NCI-H1436 treated with DMSO at 0.1 percent for 48 hours (cell line): ENCODE measurements around the gene EMC10.

Source experiments
- DNase-seq: peaks from one replicate; lab custom pipeline; 2025; lab: John Stamatoyannopoulos, UW

Gene EMC10

DNA sequence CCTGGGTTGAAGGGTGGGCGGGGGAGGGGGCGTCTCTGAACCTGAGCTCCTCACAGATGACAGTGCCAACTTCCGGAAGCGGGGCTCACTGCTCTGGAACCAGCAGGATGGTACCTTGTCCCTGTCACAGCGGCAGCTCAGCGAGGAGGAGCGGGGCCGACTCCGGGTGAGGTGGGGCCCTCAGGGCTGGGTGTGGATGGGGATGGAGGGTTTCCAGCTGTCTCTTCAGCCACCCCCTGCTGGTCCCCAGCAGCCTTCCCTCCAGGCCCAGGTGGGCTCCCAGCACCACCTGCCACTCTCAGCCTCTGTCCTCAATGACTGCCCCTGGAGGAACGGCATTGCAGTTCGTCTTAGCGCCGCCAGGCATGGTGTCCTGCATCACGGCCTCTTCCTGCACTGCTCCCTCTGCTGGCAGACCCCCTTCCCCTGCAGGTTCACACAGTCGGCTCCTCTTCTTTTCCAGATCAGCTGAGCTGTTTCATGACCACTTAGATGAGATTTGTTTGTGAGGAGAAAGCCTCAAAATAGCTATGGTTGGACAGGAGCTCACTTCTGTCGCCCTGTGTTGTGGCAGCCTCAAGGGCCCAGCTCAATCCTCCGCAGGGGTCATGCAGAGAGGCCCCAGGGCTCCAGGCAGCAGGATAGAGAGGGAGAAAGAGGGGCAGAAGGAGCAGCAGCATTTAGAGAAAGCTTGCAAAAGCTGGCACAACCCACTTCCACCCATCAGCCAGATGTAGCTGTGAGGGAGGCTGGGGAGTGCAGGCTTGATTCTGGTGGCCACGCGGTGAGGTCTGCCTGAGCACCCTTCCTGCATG is 2.8 kb downstream of the EMC10 start:
- DNase-seq = no peak

DNA sequence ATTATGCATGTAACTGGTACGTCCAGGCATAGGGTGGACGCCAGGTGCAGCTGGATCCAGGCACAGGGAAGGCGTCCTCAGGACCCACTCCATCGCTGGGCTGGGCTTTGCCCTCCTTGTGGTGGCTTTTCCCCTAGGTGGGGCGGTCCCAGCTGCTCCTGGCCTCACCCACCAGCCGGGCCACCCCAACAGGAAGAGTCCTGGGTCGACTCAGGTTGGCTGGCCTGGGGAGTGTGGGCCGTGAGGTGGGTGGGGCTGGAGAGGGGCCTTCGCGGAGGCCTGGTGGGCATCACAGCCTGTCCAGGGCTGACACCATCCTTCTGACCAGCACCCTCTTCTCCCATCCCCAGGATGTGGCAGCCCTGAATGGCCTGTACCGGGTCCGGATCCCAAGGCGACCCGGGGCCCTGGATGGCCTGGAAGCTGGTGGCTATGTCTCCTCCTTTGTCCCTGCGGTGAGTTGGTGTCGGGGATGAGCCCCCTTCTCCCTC is 3.5 kb downstream of the EMC10 start:
- DNase-seq = no peak

DNA sequence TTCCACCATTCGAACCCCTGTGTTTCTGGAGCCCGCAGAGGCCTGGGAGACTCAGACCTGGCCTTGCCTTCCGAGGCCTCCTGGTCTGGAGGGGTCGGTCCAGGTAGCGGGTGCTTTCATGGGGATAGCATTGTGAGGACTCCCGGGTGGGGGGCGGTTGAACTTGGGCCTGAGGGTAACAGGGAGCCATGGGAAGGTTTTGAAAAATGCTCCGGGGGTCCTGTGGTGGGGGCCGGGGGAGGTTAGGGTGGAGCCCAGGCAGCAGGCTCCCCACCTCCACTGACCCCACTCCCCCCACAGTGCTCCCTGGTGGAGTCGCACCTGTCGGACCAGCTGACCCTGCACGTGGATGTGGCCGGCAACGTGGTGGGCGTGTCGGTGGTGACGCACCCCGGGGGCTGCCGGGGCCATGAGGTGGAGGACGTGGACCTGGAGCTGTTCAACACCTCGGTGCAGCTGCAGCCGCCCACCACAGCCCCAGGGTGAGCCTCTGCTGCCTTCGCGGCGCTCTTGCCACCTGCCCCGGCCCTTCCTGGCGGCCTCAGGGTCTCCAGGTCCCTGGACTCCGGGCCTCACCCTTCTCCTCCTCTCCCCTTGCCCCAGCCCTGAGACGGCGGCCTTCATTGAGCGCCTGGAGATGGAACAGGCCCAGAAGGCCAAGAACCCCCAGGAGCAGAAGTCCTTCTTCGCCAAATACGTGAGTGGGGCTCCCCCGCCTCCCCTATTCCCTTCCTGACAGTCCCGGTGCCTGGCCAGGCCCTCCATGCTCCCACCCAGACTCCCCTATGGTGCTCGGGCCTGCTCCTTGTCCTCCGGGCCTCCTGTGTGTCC is 4.2 kb downstream of the EMC10 start:
- DNase-seq = no peak

- DNase-seq = no peak
Observed at GRCh38 chr19:50481351-50482149, 5.2 kb downstream of the EMC10 start.

- DNase-seq = no peak
Observed at GRCh38 chr19:50482271-50482855, 6.1 kb downstream of the EMC10 start.

- DNase-seq = no peak
Observed at GRCh38 chr19:50482916-50483315, 6.6 kb downstream of the EMC10 start.

DNA sequence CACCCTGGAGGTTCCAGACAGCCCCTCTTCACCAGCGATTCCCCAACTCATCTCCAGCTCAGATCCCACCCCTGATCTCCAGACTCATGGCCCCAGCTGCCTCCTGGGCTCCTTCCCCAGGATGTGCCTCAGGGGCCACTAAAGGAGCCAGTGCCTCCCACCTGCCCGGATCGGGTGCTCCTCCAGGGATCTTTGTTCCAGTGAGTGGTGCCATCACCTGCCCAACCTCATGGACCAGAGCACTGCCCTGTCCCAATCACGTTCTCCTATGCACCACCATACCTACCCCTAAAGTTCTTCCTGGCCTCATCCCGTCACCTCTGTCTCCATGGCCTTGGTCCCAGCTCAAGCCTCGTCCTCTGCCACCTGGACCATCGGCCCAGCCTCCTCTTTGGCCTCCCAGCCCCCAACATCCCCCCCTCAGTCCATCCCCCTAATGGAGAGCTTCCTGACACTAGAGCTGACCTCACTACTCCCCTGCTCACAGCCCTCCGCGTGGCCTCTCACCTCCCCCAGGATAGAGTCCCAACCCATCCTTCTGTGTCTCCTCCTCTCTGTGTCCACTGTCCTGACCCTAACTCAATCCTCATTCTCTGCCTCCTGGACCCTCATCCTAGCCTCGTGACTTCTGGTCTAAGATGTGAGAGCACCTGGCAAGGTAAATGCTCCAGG is 9.1 kb downstream of the EMC10 start:
- DNase-seq = no peak

DNA sequence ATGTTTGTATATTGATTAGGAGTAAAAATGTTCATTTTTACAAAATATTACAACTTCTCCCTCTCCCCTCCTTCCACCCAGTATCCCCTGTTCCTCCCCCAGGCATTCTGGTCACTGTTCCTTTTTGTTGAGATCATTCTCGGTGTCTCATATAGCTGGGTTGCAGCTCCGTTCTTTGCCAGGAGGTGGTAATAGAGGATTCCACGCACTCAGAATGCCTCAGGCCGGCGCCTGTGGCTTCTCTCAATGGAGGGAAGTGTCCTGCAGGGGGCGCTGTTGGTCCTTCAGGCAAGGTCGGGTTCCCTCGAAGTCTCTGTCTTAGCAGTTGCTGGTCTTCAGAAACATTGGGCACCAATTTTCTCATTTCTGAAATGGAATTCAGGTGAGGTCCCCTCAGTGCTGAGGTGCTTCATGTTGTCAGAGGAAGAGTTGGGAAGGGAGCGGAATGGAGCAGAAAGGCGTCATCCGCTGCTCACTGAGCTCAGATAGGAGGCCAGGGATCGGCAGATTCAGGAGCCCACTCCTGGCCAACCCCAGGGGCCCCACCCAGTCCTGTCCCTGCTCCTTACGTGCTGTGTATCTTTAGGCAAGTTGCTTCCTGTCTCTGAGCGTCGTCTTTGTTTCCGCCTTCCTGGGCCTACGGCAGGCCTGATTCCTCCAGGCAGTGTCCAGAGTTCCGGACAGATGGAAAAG is 10.7 kb downstream of the EMC10 start:
- no peak for DNase-seq

DNA sequence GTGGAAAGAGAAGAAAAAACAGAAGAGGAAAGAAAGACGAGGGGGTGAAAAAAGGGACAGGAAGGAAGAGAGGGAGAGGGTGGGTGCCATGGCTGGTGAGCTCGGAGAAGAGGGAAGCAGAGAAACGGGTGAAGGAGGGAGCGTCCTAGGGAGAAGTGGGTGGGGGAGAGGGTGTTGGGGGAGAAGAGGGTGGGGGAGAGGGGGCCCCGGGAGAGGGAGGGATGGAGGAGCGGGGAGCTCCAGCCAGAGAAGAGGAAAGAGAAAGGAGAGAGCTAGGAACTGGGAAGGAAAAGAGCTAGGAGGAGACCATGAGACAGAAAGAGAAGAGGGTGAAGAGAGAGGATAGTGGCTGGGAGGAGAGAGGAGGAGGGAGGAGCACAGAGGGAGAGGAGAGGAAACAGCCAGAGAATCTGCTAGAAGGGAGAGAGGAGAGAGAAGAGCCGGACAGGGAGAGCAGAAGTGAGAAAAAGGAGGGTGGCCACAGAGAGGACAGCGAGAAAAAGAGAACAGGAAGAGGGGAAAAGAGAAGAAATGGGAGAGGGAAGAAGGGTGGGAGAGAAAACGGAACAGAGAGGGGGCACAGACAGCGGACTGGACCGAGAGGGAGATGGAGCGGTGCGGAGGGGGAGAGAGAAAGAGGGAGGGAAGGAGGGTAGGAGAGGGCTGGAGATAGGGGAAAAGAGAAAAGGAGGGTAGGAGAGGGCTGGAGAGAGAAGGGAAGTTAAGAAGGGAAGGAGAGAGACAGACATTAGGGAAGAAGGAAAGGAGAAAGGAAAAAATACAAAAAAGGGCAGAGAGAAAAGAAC is 12.3 kb downstream of the EMC10 start:
- DNase-seq = no peak

GRCh38 chr19:50489461-50490011 is 13.2 kb downstream of the EMC10 start:
- no peak for DNase-seq

DNA sequence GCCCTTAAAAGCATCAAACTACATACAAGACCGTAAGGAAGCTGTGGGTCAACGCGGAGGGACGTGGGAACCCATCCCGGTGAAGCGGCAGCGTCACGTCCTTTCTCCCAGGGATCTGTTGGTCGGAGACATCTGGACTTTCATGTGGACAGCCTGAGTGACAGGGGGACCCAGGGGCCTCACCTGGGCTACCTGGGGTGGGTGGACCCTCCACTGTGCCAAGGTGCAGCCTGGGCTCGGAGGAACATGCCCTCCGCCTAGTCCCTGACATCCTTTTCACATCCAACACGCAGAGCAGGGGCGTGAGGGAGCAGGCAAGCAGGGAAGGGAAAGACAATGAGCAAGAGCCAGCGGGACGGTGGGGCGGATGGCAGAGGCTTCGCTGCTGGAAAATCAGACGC is 14.1 kb downstream of the EMC10 start:
- no peak for DNase-seq

- DNase-seq = no peak
Observed at GRCh38 chr19:50490991-50491472, 14.7 kb downstream of the EMC10 start.

DNA sequence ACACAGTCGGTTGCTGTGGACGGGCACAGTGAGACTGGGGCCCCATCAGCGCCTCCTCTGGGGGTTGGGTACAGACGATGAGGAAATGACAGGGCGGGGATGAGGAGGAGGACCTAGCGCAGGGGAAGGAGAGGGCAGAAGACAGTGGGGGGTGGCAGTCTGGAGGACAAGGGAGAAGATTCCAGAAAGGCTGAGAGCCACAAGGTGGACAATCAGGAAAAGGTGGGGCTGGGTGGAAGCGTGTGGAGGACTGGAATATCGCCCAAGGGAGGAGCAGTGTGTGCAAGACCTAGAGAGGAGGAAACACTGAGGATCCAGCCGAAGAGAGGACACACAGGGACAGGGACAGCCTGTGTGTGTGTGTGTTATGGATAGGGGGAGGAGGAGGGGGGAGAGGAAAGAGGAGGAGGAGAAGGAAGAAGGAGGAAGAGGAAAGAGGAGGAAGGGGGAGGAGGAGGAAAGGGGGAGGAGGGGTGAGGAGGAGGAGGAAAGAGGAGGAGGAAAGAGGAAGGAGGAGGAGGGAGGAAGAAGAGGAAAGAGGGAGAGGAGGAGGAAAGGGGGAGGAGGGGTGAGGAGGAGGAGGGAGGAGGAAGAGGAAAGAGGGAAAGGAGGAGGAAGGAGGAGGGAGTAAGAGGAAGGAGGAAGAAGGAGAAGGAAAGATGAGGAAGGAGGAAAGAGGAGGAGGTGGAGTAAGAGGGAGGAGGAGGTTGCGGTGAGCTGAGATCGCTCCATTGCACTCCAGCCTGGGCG is 16.2 kb downstream of the EMC10 start:
- no peak for DNase-seq

GRCh38 chr19:50493171-50493570 is 16.9 kb downstream of the EMC10 start:
- no peak for DNase-seq

- DNase-seq = no peak
Observed at GRCh38 chr19:50494186-50495019, 18.1 kb downstream of the EMC10 start.

DNA sequence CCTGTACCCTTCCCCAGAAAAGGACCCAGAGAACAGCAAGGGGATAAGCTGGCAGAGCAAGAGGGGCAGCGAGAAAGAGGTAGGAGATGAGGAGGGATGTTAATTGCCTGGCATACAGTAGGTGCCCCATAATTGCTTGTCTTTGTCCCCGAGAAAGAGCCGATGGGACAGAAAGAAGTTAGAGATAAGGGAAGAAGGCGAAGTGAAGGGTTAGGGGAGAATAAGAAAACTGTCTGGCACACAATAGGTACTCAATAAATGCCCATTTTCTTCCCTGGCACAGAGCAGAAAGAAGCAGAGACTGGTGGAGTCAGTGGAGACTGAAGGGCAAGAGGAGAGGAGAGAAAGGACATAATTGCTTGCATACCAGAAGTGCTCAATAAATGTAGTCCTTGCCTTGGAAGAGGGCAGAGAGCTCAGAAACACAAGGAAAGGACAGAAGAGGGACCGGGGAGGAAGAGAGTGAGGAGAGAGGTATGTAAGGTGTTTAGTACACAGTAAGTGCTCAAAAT is 18.8 kb downstream of the EMC10 start:
- no peak for DNase-seq

GRCh38 chr19:50496189-50497021 is 20.1 kb downstream of the EMC10 start:
- no peak for DNase-seq
